Ovary (tissue), 9 donors: Measurements from ENCODE around the gene PLEKHA5. TPM values are rescaled to one million over a fixed set of nuclear protein-coding genes. Genes with fewer than 3 reads are reported as not detected.

Source experiments
- DNase-seq, 5 donors: peaks; one replicate each; pipeline ENCODE4 v3.0.0-alpha.2; 2019 to 2020
- H3K27ac ChIP-seq, 2 donors: fragments of 200-600 bp; one replicate each; pipeline versions ENCODE4 v1.5.1 to v1.8.0; 2019 to 2022
- H3K27me3 ChIP-seq: fragments of 200-600 bp; one replicate; pipeline ENCODE4 v1.8.0; 2022
- H3K36me3 ChIP-seq: fragments of 200-600 bp; sonication (generic); one replicate; pipeline ENCODE4 v1.5.1; 2019
- H3K4me1 ChIP-seq: one replicate; pipeline ENCODE4 v1.8.1; 2013; ENCODE audit warnings: mild to moderate bottlenecking, moderate library complexity; ENCODE audit not compliant: insufficient read depth
- H3K4me3 ChIP-seq: fragments of 200-600 bp; sonication (generic); one replicate; pipeline ENCODE4 v1.5.1; 2017
- H3K9me3 ChIP-seq, 2 donors: fragments of 200-600 bp in 1 of 2; sonication (generic) in 1 of 2; one replicate each; pipeline versions ENCODE4 v1.5.1 to v1.8.1; 2013 to 2019; ENCODE audit warnings: mild to moderate bottlenecking in 1 of 2, moderate library complexity in 1 of 2
- CTCF ChIP-seq, 3 donors: fragments of 450-650 bp in 2 of 3; fragments of 200-600 bp in 1 of 3; IDR thresholded peaks; one replicate each; pipeline versions ENCODE4 v1.5.1 to v1.8.0; 2016 to 2022; ENCODE audit warnings: antibody characterized with exemption in 3 of 3, mild to moderate bottlenecking in 1 of 3
- EP300 ChIP-seq: sonication (generic); formaldehyde crosslinking; IDR thresholded peaks from one replicate; pipeline ENCODE4 v1.6.1; 2017; ENCODE audit warnings: antibody characterized with exemption
- POLR2A ChIP-seq: fragments of 450-650 bp; IDR thresholded peaks from one replicate; pipeline ENCODE4 v1.6.1; 2017; ENCODE audit warnings: antibody characterized with exemption, mild to moderate bottlenecking, moderate library complexity
- WGBS, 3 donors: extraction: QIAGEN DNeasy Blood & Tissue Kit in 1 of 3; methylation state at CpG; one replicate each; pipeline versions ENCODE4 v1.1.5 to v1.1.7; 2013 to 2017; 5-methylcytosine and 5-hydroxymethylcytosine counted together
- intact Hi-C, 4 donors: fragments of 100-400 bp; cut with DNase I; formaldehyde crosslinking; loops; one replicate each; pipeline versions ENCODE4 v1.11.0 to v1.15.1; 2022 to 2023
- polyA plus RNA-seq, 2 donors: library from polyadenylated mRNA; stranded (reverse); fragments of 200-250 nt in 1 of 2; fragments of 350-450 nt in 1 of 2; fragmentation: Illumina TruSeq in 1 of 2; extraction: RNeasy Lipid Tissue Mini Kit (QIAGEN cat#74804) in 1 of 2; gene quantifications; one replicate each; pipeline ENCODE4 v1.2.3, GENCODE V29; 2013 to 2014
- small RNA-seq: library from RNA; depleted of rRNA; stranded (forward); fragments of <200 nt; gene quantifications from one replicate; pipeline ENCODE3, GENCODE V24; 2016
- total RNA-seq, 7 donors: library from RNA; depleted of rRNA in 2 of 7; stranded (reverse); fragments of >200 nt in 2 of 7; fragmentation: NEBNext Ultra II Directional in 3 of 7; extraction: Animal tissue kit (Norgen Biotek cat#: 25700) in 3 of 7; gene quantifications; one replicate each; pipeline versions ENCODE4 v1.1.0 to v1.2.4, GENCODE V29; 2016 to 2023
- donor health status: DM: no; HTN: no; CAD: no; lungs with moderate emphysema.
- donor health status: DM: no; HTN: no; CAD: no.
- donor health status: Bipolar disorder and iron deficiency.
- donor health status: DM: yes; HTN: yes; CAD: no.
- donor health status: DM: no; HTN: no; CAD: no.
- donor health status: DM: yes; HTN: yes; CAD: no.

The PLEKHA5 gene
- total and polyA plus RNA-seq, 9 donors = 32.2 to 65.6 (median 45.7) TPM

- TF ChIP-seq EP300 = no peak
- no peak for TF ChIP-seq POLR2A
- TF ChIP-seq CTCF (IDR thresholded peaks at IDR 0.05) = no peak
- Histone ChIP-seq H3K27ac (no peak overlapping the region), H3K9me3 (peaks cover 0 to 4% of the 10 kb centered on the region in 2 donors), H3K36me3 (no peaks in the 10 kb centered on the region), H3K4me3 (no peak overlapping the region), H3K4me1 (no peaks in the 10 kb centered on the region), H3K27me3 (no peaks in the 10 kb centered on the region)
- 74 to 85% (median 83%) methylated on average over 6 of the region's 6 CpGs for WGBS, 3 donors
- intact Hi-C loops = no loop called here
- no peak for DNase-seq
These were observed 292.2 kb downstream of the PLEKHA5 start for GRCh38 chr12:19421503-19422282.

- intact Hi-C loops = no loop called here
- DNase-seq = no peak
- H3K36me3 ChIP-seq = no peaks in the 10 kb centered on the region
- no peaks in the 10 kb centered on the region for H3K4me1 ChIP-seq
- TF ChIP-seq CTCF (IDR thresholded peaks at IDR 0.05) (no peak), EP300 (no peak), POLR2A (no peak)
- peaks cover 0 to 4% of the 10 kb centered on the region in 2 donors for H3K9me3 ChIP-seq
- WGBS, 3 donors = 94 to 95% (median 94%) methylated on average over 12 of the region's 12 CpGs
- H3K27ac ChIP-seq = no peak overlapping the region
- H3K27me3 ChIP-seq = no peaks in the 10 kb centered on the region
- H3K4me3 ChIP-seq = no peak overlapping the region
These were observed 293.8 kb downstream of the PLEKHA5 start for GRCh38 chr12:19423166-19423930.

Small RNA genes within 50 kb of the gene (small RNA-seq; reads per million reads assigned to genes)
- gene AC091805.2 = not detected
- not detected for gene RN7SL67P
